Left forelimb (tissue), 1 donor: ENCODE measurements around the gene SUCO.

ENCODE experiments used
- DNase-seq: peaks from one replicate; pipeline ENCODE4 v3.0.0-alpha.2; 2018; ENCODE audit warnings: low spot score

The SUCO gene

DNA sequence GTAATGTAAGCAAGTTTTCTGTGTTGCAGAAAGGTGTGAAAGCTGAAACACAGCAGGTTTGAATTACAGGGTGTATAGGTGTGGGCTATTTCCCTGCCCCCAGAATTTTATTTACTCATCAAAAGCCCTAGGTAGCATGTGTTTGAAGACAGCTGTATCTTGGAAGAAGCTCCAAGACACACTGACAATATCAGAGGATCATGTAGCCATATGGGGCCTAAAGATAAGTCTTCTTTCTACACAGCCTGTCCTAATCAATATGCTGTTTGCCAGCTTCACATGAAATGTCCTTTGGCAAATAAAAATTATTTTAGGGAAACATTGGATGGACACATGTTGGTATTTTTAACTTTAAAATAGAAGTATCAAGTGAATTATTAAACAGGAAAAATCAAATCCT lies 17.5 kb upstream of the SUCO start:
- no peak for DNase-seq

DNA sequence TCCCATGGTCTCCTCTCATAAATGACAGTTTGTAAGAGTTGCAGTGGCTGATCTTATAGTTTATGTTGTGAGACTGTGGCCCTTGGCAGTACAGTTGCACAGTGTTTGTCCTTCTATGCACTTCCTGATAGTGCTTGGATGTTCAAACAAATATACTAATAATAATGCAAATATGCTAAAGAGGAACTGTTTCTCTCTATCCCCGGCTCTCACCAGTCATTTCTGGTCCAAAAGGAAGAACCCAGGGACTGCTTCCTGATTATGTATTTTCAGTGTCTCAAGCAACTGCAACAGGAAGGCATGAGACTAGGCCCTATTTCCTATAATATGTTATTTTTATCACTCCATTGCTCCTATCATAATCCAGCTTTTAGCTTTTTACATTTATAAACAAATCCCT lies 17.0 kb upstream of the SUCO start:
- DNase-seq = no peak

DNA sequence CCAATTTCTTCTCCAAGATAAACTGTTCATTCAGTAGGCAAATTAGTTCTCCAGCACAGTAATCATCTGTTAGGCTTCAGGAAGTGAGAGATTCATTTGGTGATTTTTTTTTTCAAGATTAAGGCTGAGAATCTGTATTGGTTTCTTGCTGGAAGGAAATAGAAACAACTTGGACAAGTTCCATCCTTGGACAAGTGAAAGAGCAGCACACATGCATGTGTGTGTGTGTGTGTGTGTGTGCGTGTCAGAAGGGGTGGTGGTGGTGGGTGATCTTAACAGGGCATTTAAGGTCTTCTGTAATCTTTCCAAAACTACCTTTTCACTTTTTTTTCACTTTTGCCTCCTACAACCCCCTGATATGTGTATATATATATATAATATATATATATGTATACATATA lies 15.9 kb upstream of the SUCO start:
- DNase-seq = no peak

DNA sequence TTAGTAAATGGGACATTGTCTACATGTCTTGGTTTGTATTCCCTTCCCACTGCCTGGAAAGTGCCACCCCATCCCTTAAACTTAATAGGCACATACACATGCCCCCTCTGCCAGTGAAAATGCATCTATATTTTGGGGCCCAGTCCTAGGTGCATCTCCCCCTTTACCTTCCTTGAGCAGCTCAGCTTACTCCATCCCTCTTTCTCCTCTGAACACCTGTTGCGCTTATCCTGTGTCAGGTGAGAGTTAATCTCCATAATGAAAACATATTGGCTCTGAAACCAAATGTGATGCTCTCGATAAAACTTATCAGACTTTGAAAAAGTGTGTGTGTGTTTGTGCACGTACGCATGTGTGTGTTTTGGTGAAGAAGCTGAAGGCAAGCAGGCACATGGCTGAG lies 15.4 kb upstream of the SUCO start:
- DNase-seq = no peak

DNA sequence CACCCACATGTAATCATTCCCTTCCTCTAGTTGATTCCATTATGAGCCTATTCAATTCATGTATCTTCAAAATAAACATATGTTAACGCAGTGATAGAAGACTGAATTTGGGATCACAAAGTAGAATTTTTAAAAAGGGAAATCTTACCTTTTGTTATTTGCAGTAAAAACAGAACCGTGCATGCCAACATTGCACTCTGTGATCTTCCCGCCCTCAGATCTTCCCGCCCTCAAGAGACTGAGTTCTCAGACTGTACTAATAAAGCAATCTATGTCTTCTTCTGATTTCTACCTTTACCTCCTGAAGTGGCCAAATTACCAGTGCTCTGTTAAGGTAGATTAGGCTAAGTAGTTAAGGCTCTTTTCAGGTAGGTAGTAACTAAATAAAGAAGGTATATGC lies 3.6 kb upstream of the SUCO start:
- no peak for DNase-seq

DNA sequence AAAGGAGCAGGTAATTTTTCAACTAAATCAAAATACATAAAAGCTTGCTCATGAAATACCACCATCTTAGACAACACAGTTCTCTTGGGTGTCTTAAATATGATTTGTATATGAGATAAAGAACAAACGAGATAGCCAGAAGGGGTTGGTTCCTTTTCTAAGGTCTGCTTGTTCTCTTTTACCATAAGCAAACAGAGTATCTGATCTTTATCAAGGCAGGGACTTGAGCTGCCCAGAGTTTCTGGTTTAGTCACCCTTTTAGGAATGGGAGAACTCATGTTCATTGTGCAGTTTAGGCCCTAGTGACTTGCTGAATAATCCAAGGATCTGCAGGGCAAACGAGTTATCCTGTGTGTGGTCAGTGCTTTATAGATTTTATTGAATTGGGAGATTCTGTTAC lies 3.0 kb upstream of the SUCO start:
- DNase-seq = no peak

DNA sequence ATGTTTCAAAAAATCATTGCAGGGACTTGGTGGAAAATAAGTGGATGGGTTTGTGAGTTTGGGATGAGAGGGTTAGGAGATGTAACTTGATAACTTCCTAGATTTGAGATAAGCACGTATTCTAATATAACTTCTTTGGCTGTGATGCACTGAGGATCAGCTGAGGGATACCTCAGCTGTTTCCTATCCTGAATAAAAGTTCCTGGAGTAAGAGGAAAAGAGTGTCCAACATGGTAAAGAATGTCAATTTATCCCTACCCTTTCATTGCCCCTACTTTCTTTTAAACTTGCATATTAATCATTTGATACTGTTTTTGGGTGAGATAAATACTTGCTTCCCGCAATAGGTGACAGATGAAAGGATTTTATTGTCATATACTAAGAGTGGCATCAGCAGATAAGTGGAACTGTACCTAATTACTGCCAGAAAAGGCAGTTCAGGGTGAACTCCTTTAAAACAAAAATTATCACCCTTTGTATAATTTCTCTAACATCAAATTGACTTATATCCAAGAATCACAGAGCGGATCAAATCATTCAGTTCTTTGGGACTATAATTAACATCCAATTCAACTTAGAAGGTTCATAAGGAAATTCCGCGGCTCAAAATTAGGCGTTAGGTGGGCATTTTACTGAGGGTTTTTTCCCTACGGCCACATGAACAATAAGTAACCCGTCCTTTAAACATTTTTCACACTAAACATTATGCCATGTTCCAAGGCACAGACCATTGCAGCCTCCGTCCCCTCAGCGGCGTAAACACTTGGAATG lies 1.4 kb upstream of the SUCO start:
- DNase-seq = no peak

DNA sequence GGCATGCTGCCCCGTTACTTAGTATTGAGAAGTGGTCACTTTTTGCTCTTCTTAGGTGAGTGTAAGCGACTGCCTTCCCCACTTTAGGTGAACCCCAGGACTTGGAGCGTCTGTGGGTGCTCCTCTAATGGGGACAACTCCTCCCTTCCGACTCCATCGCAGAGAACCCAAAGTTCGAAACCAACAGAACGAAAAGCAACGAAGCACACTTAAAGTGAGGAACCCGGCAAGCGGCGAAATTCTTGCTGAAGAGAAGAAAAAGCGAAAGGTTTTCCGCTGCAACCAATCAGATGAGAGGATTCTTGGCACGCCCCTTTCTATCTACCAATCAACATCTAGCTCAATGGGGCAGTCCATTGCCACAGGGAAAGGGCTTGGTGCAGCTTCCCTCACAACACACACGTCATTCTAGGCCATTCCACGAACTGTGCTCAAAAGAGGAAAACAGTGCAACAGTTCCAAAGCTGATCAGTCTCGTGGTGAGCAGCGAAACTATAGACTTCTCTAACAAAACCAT lies 709 bp upstream of the SUCO start:
- DNase-seq = no peak

DNA sequence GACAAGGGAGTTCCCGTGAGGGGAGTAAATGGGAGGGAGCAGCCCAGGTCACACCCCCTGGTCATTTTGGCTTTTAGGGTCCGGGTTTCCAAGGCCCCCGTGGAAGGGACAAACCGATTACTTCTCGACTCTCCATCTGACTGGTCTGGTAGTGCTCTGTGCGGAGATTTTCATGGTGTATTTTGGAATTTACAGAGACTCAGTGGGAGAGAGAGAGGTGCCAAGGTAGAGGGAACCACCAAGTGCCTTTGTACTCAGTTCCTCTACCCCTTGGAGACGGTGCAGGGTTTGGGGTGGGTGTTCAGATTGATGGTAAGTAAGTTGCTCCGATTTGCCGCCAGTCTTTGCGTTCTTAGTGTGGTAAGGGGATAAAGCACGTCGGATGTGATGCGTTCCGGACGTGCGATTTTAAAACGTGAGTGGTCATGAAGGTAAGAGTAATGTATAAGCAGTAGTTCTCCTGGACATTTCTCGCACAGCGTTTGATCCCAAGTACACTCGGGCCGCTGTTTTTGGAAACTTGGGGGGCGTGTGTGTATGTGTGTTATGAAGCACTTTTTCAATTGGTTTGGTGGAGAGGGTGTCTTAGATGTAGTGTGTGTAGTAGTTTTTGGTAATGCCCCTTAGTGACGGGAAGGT lies 682 bp downstream of the SUCO start:
- no peak for DNase-seq

DNA sequence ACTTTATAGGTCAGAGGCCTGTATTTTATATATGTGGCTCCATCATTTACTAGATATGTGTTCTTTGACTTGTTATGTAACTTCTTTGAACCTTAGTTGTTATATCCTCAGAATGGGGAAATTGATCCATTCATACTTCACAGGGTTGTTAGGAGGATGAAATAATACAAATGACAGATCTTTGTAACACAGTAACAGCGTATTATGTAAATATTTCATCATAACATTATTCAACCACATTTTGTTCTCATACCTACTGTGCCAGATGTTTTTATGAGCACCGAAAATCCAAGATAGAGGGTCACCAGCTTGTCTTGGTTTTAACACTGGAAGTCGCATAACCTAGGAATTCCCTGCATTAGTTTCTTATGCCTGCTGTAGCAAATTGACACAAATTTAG lies 3.3 kb downstream of the SUCO start:
- no peak for DNase-seq

DNA sequence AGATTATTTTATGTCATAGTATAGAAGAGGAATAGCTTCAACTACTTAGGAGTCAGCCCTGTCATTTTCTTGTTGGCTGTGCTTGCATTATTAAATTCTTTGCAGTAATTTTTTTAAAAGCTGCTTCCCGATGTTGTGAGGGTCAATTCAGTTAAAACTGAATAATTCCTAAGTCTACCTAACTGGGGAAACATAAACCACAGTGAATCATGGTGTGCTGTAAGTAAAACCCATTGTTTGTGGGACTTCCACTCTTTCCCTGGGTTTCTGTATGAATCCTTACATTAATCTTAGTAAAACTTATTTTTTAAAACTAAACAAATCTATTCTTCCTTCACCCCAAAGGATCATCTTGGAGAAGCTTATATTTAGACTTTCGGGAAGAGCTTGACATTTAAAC lies 4.4 kb downstream of the SUCO start:
- no peak for DNase-seq

DNA sequence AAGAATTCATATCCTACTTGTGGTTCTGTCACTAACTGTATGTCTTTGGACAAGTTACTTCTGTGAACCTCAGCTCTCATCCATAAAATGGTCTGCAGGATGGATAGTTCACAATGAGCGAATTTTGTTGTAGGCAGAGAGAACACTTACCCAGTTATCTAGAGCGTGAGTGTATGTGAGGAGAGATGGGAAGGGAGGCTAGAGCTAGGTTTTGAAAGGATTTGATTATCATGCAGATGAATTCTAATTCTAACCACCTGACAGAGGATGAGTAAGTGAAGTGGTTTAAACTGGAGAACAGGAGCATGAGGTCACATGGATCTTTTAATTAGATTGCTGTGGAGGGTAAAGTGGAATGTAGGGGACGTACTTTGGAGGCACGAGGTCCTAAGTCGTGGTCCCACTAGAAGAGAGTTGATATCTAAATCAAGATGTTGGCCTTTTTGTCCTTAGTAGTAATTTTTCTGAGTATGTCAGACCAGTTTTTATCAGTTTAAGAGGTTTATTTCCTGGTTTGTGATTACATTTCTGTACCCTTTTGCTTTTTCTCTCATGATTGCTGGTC lies 5.0 kb downstream of the SUCO start:
- no peak for DNase-seq

DNA sequence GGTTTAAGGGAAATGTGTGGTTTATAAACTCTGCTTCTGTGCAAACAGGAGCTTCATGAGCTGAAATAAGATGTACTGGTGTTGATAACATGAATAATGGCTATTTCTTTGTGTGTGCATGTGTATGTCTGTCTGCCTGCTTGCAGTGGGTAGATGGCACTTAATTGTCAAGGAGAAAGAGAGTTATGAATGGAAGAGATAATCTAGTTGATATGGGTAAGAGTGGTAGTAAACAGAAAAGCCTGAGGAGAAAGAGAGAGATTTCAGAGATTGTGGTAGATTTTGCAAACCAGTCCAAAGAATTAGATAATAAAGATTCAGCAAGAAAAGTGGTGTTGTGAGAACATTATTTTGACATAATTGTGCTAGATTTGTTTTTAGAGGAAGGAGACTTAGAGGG lies 7.7 kb downstream of the SUCO start:
- no peak for DNase-seq

DNA sequence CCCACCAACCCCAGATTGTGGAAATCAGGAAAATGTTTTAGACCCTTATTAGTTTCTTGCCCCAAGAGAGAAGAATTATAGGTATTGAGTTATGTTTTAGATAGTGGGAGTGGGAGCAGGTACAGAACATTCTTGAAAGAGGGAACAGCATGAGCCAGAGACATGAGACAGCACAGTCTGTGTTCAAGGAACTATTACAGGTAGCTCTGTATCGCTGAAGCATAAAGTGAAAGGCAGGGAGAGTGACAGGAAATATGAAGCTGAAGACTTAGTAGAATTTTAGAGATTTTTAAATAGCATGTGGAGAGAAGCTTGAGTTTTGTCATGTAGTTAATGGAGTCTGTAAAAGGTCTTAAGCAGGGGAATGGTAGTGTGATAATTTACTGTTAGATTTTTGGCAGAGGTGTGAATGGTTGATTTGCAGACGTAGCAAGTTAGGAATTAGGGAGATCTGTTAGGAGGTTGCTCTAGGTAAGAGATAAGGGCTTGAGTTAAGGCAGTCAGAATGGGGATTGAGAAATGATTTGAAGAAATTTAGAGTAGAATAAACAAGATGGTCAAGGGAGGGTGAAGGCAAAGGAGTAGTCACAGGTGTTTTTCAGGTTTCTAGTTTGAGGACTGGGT lies 11.6 kb downstream of the SUCO start:
- DNase-seq = no peak

DNA sequence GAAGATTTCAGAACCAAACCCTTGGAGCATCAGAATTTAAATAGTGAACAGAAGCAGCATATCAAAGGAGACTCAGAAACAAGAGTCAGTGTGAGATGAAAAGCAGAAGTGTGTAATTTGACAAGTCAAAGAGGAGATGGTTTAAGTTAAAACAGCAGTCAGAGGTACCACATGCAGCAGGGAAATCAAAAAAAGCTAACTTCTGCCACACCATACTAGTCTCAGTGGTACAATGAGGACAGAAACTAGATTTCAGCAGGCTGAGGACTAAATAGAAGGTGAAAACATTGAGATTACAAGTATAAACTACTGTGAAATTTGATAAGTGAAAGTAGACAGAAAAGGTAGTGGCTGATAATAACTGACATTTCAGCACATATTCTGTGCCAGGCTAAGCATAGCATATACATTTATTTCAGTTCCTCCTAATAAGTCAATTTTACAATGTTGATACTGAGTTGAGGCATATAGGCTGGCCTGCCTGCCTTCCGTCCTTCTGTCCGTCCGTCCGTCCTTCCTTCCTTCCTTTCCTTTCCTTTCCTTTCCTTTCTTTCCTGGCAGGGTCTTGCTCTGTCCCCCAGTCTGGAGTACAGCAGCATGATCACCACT lies 12.6 kb downstream of the SUCO start:
- DNase-seq = no peak

DNA sequence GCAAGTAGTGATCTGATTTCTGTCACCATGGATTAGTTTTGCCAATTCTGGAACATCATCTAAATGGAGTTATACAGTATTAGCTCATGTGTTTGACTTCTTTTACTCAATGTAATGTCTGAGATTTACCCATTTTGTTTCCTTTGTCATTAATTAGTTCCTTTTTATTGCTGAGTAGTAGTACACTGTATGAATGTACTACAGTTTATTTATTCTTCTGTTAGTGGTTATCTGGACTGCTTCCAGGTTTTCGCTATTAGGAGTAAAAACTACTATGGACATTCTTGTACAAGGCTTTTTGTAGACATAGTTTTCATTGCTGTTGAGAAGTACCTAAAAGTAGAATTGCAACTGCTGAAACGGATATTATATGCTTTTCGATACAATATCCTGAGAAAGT lies 14.1 kb downstream of the SUCO start:
- DNase-seq = no peak

DNA sequence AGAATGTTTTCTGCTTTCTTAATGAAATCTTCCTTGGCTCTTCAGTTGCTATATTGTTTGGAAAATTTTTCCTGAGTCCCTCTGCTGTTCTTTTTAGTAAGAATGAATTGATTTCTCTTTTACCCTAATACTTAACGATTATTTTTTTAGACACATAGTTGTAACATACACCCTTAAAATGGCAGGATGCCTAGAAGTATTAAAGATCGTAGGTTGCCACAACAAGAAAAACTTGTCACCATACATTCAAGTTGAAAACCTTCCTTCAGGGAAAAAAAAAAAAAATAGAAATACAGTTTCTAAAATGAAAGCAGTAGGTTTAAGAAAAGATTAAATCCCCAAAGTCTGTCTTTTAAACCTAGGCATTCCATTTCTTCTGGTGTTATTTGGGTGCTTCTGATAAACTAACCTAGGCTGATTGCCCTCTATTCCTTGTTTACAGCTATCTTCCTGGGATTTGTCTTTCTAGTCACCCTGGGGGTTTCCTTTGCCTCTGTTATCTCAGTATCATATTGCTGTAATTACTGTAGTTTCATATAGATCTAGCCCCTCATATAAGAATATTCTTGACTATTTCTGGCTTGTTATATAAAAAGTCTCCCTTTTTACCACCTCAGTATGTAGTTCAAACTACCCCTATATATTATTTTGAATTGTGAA lies 16.8 kb downstream of the SUCO start:
- no peak for DNase-seq

DNA sequence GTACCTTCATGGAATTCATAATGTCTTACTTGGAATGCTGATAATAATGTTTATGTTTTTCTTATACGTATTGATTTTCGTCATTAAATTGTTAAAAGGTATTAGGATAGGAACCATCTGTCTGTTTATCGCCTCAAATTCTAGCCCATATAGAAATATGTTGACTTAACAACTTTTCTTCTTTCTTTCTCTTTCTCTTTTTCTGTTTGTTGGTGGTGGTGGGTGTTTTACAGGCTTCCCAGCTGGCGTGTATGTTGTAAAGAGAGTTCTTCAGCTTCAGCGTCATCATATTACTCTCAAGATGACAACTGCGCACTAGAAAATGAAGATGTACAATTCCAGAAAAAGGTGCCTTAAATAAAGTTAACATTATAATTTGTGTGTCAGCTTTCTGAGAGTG lies 18.3 kb downstream of the SUCO start:
- no peak for DNase-seq

DNA sequence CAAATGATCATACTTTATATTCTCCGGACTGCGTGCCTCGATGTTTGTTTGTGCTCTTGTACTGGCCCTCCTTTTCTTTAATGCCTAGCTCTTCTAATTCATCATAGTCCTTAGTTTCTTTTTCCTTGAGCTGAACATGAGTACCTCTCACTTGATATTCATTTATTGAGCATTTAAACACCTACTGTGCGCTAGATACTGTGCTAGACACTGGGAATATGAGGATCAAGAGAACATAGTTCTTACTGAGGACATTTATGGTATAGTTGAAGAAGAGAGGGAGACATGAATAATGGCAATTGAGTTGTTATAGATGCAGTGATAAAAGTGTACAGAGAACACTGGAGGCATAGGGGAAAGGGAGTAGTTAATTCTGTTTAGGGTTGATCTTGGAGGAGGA lies 22.0 kb downstream of the SUCO start:
- no peak for DNase-seq

DNA sequence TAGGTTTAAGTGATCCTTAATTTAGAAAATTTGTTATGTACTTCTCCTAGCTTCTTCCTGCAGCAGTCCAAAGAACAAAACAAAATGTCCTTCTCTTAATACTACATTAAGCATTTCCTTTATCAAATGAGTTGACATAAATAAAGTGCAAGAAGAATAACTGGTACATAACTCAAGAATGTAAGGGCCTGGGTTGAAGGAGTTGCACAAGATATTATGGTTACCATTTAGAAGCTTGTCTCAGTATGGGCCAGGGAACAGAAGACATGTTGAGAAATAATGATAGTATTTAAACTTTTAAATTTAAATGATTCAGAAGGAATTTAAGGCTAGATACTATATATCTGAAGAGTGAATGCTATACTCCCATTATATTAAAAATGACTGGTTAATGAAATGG lies 23.5 kb downstream of the SUCO start:
- no peak for DNase-seq

DNA sequence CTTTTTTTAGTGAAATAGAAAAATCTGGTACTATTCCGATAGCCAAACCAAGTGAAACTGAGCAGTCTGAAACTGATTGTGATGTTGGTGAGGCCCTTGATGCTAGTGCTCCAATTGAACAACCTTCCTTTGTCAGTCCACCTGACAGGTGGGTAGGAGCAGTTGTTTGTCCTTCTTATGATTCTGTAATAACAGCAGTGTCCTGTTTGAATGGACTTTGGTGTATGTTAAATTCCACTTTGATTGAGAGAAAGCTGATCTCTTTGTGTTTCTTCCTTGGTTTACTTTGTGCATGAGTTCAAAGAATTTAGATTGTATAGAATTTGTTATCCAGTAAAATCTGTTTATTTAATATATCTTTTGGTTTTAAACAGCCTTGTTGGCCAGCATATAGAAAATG lies 24.3 kb downstream of the SUCO start:
- no peak for DNase-seq

DNA sequence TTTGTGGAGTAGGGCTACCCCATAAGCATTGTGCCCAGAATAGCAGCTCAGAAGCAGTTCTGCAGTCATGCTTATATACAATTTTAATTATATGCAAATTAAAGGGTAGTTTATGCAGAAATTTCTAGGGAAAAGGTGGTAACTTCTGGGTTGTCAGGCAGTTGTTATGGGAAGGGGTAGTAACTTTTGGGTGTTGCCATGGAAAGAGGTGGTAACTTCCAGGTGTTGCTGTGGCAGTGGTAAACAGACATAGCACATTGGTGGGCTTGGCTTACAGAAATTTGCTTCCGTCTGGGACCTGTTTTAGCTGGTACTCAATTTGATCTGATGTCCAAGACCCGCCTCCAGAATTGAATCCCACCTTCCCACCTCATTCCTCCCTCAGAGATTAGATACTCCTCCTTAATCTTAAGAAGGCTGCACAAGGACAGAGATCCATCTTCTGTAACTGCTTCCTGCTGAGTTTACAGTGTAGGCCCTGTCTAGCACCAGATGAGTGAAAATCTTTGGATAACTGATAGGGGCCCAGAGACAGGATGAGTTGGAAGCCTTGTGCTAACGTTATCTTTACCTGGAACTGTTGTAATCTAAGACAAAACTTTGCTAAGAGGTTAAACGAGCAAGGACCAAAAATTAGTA lies 26.7 kb downstream of the SUCO start:
- no peak for DNase-seq
